Hepatocyte (in vitro differentiated cells): Measurements from ENCODE around the gene ZNF579.

Experiments used
- CTCF ChIP-seq: fragments of 200-600 bp; sonication (generic); IDR thresholded peaks from 2 replicates; pipeline ENCODE4 v1.5.1; 2016; ENCODE audit warnings: antibody characterized with exemption, mild to moderate bottlenecking; ENCODE audit not compliant: poor library complexity
- EZH2 ChIP-seq: fragments of 200-600 bp; sonication (generic); IDR thresholded peaks from 2 replicates; pipeline ENCODE4 v1.6.1; 2016; ENCODE audit warnings: antibody characterized with exemption, mild to moderate bottlenecking, borderline replicate concordance

- TF ChIP-seq CTCF (no peak), EZH2 (no peak)
Observed at GRCh38 chr19:55580628-55581144, at the start of gene ZNF579.
